ENCODE measurements around the gene MPV17L2. TPM values are rescaled to one million over a fixed set of nuclear protein-coding genes. Genes with fewer than 3 reads are reported as not detected.
A peak's percentile ranks its signal among the peaks of the same experiment; 100 is the strongest.
"Not testable (repeated sequence)": the region's sequence is repeated elsewhere in the genome, so short reads cannot be mapped to it uniquely, and the experiment has no call there.

The MPV17L2 gene
- total RNA-seq, 1 donor from 2014 or later: 7.8 TPM

GRCh38 chr19:18193388-18194180 is 566 bp downstream of the MPV17L2 start:
- no peak for DNase-seq

- no peak for DNase-seq
Observed at GRCh38 chr19:18194181-18194530, 1.1 kb downstream of the MPV17L2 start.

- DNase-seq: no peak
Observed at GRCh38 chr19:18194554-18195238, 1.7 kb downstream of the MPV17L2 start.

- DNase-seq: no peak
Observed at GRCh38 chr19:18196511-18196845, 3.5 kb downstream of the MPV17L2 start.

GRCh38 chr19:18197306-18197705 is 4.3 kb downstream of the MPV17L2 start:
- no peak for DNase-seq

- no peak for DNase-seq
Observed at GRCh38 chr19:18197941-18198340, 4.9 kb downstream of the MPV17L2 start.

GRCh38 chr19:18198374-18198773 is 5.4 kb downstream of the MPV17L2 start:
- no peak for DNase-seq

- DNase-seq: no peak
Observed at GRCh38 chr19:18202397-18202777, 9.4 kb downstream of the MPV17L2 start.

- DNase-seq: no peak
Observed at GRCh38 chr19:18202778-18203407, 9.9 kb downstream of the MPV17L2 start.

- DNase-seq: no peak
Observed at GRCh38 chr19:18203408-18203862, 10.4 kb downstream of the MPV17L2 start.

GRCh38 chr19:18203863-18204393 is 10.9 kb downstream of the MPV17L2 start, which contains the start of gene RAB3A:
Gene RAB3A (minus strand): TSS chr19:18204042. CDS start chr19:18202740, 1,302 bp downstream.
- DNase-seq: peak; percentile 100

GRCh38 chr19:18204394-18205199 is 11.6 kb downstream of the MPV17L2 start:
- DNase-seq: no peak

- peak; percentile 75 for DNase-seq
Observed at GRCh38 chr19:18205200-18205892, 12.3 kb downstream of the MPV17L2 start.

GRCh38 chr19:18206018-18206417 is 13.0 kb downstream of the MPV17L2 start:
- no peak for DNase-seq

- no peak for DNase-seq
Observed at GRCh38 chr19:18208098-18208951, 15.3 kb downstream of the MPV17L2 start.

- DNase-seq: not testable (repeated sequence)
Observed at GRCh38 chr19:18209912-18210311, 16.9 kb downstream of the MPV17L2 start.

- DNase-seq: no peak
Observed at GRCh38 chr19:18211683-18212082, 18.7 kb downstream of the MPV17L2 start.

GRCh38 chr19:18214779-18215433 is 21.9 kb downstream of the MPV17L2 start:
- DNase-seq: no peak

GRCh38 chr19:18216789-18217188 is 23.8 kb downstream of the MPV17L2 start:
- DNase-seq: no peak

- no peak for DNase-seq
Observed at GRCh38 chr19:18218159-18218558, 25.1 kb downstream of the MPV17L2 start.
